Pons (tissue), 1 donor: ENCODE data around the gene NAA25.
A peak's percentile ranks its signal among the peaks of the same experiment; 100 is the strongest.

Experiments
- DNase-seq: peaks from one replicate; pipeline ENCODE4 v3.0.0-alpha.2; 2016; ENCODE audit warnings: low spot score

Gene NAA25

GRCh38 chr12:112108202-112109079 is at the start of gene NAA25:
TSS of gene NAA25 (minus strand) at chr12:112108783. CDS start at chr12:112108773, 10 bp downstream.
- DNase-seq, result peak; percentile 90

DNA sequence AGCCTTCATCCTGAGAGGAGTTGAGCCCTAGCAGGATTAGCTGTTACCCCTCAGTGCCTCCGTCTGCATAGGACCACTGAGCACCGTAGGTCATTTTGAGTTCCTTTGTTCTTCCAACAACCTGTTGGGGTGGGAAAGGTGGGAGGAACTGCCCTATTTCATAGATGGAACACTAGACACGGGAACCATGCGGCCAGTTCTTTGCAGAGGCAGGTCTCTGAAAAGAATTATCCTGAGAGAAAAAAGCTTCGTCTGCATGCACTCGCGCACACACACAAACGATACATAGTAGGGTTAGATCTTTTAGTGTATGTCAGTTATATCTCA is 45.3 kb upstream of the NAA25 start:
- no peak for DNase-seq

- DNase-seq, result no peak
Measured at GRCh38 chr12:112153181-112153892, 44.8 kb upstream of the NAA25 start.

GRCh38 chr12:112151766-112152541 is 43.4 kb upstream of the NAA25 start:
- DNase-seq, result no peak

GRCh38 chr12:112149596-112149995 is 41.0 kb upstream of the NAA25 start:
- no peak for DNase-seq

DNA sequence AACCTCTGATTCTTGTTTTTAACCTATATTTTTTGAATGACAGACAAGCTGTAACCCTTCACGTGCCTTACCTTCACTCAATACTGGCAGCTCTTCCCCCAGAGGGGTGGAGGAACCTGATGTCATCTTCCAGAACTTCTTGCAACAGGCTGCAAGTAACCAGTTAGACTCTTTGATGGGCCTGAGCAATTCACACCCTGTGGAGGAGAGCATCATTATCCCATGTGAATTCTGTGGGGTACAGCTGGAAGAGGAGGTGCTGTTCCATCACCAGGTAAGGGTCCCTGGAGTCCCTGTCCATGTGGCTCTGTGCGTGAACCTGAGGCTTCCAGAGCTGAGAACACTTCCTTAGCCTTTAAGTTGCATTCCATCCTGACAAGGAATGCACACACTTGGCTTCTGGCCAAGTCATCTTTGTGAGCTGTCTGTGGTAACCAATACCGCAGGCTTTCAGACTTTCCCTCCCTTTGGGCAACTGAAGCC is 39.5 kb upstream of the NAA25 start:
- DNase-seq, result no peak

DNA sequence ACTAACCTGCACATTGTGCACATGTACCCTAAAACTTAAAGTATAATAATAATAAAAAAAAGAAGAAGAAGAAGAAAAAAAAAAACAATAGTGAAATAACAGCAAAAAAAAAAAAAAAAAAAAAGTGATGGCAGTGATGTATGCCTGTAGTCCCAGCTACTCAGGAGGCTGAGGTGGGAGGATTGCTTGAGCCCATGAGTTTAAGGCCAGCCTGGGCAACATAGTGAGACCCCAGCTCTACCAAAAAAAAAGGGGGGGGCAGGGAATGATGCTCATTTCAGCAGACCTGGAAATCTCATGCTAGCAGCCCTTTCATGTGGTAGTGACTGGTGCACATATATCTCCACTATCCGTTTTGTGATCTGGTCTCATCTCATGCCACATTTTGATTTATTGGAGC is 37.5 kb upstream of the NAA25 start:
- DNase-seq, result no peak

DNA sequence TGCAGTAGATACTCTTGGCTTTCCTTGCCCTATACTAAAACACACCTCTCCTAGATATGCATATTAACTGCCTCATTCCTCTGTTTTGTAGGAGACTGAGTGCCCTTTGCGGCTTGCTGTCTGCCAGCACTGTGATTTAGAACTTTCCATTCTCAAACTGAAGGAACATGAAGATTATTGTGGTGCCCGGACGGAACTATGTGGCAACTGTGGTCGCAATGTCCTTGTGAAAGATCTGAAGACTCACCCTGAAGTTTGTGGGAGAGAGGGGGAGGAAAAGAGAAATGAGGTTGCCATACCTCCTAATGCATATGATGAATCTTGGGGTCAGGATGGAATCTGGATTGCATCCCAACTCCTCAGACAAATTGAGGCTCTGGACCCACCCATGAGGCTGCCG is 32.1 kb upstream of the NAA25 start:
- no peak for DNase-seq

- no peak for DNase-seq
Measured at GRCh38 chr12:112134731-112135130, 26.1 kb upstream of the NAA25 start.

DNA sequence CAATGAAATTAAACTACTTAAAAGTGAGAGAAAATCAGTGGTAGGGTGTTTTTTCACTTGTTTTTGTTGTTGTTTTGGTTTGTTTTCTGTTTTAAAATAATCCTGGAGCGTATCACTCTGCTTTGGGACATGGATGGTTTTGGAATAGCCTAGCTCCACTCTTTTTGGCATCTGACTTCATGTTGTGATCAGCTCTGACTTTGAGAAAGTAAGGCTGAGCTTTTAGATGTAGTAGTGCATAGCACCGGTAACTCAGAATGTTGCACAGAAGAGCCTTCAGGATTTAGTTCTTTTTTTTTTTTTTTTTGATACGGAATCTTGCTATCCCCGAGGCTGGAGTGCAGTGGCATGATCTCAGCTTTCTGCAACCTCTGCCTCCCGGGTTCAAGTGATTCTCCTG is 24.8 kb upstream of the NAA25 start:
- no peak for DNase-seq

- DNase-seq, result no peak
Measured at GRCh38 chr12:112131686-112132085, 23.1 kb upstream of the NAA25 start.

GRCh38 chr12:112130441-112130998 is 21.9 kb upstream of the NAA25 start:
- peak; percentile 76 for DNase-seq

GRCh38 chr12:112126911-112127310 is 18.3 kb upstream of the NAA25 start:
- no peak for DNase-seq

GRCh38 chr12:112126000-112126438 is 17.4 kb upstream of the NAA25 start:
- DNase-seq, result no peak

DNA sequence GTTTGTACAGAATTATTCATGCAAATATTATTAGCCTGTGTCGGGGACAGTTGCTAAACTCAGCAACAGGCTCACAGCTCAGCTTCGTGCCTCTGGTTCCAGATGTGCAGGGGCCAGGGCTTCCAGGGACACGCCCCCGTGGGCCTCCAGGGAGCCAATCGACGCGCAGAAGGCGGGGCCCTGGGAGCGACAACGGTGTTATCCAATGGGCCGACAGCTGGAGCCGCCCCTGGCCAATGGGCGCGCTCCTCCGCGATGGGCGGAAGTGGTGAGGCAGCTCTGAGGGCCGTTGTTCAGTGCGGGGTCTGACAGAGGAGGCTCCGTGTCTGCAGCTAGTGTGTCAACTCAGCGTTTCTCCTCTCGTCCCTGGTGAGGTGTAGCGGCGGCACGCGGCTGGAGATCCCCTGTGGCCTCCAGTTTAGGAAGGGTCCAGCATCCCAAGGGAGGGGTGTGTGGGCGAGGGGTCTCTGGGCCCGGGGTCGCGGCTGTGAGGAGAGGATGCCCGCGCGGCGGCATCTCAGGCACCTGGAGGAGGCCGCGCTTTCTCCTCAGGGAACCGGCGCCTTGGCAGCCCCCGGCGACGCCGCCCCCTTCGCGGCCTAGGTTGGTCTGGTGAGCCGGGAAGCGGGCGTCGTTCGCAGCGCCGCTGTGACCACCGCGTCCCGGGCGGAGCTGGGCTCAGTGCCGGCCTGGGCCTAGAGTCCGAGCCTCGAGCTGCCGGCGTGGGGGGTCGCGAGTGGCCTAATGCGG is 16.8 kb upstream of the NAA25 start, which contains the start of gene TRAFD1:
Gene TRAFD1 (plus strand): TSS at position 311 of the 750 bp plus-strand sequence. CDS start 4,963 bp downstream, outside the sequence.
- peak; percentile 97 for DNase-seq

DNA sequence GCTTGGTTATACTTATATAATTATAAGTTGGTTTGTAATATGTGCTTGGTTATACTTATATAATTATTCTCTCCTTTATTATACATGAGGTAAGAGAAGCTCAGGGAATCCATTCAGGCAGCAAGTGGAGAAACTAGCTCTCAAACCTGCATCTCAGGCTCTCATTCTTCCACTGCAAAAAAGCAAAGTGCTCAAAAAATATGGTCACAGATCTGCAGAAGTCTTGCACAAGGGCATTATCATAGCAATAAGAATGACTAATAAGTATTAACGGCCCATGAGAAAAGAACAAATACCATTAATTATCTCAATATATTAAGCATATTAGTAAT is 16.3 kb upstream of the NAA25 start:
- no peak for DNase-seq

- DNase-seq, result no peak
Measured at GRCh38 chr12:112122823-112123690, 14.5 kb upstream of the NAA25 start.

GRCh38 chr12:112121780-112122565 is 13.4 kb upstream of the NAA25 start:
- DNase-seq, result peak; percentile 49

DNA sequence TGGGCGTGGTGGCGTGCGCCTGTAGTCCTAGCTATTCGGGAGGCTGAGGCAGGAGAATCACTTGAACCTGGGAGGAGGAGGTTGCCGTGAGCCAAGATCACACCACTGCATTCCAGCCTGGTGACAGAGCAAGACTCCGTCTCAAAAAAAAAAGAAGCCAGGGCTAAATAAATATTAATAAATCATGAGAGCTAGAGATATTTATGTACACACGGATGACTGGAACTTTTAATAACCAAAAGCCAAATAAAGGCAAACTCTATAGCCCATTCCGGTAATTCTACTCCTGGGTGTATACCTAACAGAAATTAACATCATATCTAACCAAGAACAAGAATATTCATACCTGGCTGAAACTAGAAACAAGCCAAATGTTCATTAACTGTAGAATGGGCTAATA is 9.1 kb upstream of the NAA25 start:
- DNase-seq, result no peak
